ENCODE measurements around the gene ARL3.

- TF ChIP-seq CTCF (IDR thresholded peaks at IDR 0.05): no peak
- no peak for TF ChIP-seq POLR2AphosphoS5 (IDR thresholded peaks at IDR 0.05; ENCODE audit: low read depth, low read length)
Observed at GRCh38 chr10:102696736-102697135, 17.5 kb downstream of the ARL3 start.
